ENCODE measurements around the gene REV1. TPM values are rescaled to one million over a fixed set of nuclear protein-coding genes. Genes with fewer than 3 reads are reported as not detected.

REV1 gene
- 10.8 and 15.0 TPM in 2 replicates for total RNA-seq

GRCh38 chr2:99489761-99490622 is at the start of gene REV1:
Gene REV1 (minus strand): TSS chr2:99490017. CDS start chr2:99464975, 25,042 bp downstream.

Other genes with a start within 250 kb of the REV1 start
- gene LYG2, start 234.4 kb downstream of the REV1 start, total RNA-seq, result not detected in 2 replicates
- 0.51 TPM in 1 of 2 replicates, not detected in the other for gene LYG1, start 188.8 kb downstream of the REV1 start, total RNA-seq
- gene TXNDC9, start 153.7 kb downstream of the REV1 start, total RNA-seq, result 19.9 and 43.2 TPM in 2 replicates
- gene EIF5B, start 152.6 kb downstream of the REV1 start, total RNA-seq, result 14.7 and 15.0 TPM in 2 replicates